ENCODE data around the gene OR1E2.

OR1E2 gene

GRCh38 chr17:3389791-3390190 is 43.9 kb downstream of the OR1E2 start:
- no peak for DNase-seq

- DNase-seq = no peak
Observed at GRCh38 chr17:3385869-3386816, 47.5 kb downstream of the OR1E2 start, which contains the start of gene OR3A2. TSS of gene OR3A2 (minus strand) at chr17:3386308.
